ENCODE data around the gene MED27. TPM values are rescaled to one million over a fixed set of nuclear protein-coding genes. Genes with fewer than 3 reads are reported as not detected.

MED27 gene
- total and polyA plus RNA-seq, 2 of the 13 experiments (the other 11 are each of a cell fraction or from before 2014, with no cell fraction given) = 16.9 to 19.0 TPM

DNA sequence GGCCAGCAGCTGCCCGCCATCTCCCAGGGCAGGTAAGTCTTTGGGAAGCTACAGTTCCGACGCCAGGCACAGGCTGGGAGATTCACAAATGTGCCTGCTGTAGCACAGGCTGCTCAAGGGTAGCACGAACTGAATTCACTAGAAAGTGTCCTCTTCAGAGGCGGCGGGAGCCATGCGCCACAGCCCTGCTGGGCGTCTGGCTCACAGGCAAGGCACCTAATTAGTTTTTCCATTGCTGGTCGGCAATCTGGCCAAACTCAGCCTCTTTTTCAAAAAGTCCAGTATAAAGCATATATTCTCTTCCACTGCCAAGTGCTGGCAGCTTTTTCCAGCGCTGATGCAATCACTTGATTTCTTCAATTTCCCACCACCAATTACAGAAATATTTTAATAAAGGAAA, 210.9 kb downstream of the MED27 start (continued):
- TF ChIP-seq RERE (CRISPR knock-in tag; IDR thresholded peaks at IDR 0.05; ENCODE audit: low read depth) (no peak), ZNF724P (CRISPR knock-in tag; IDR thresholded peaks at IDR 0.05; ENCODE audit: borderline replicate concordance) (no peak), ZNF550 (CRISPR knock-in tag; IDR thresholded peaks at IDR 0.05; ENCODE audit: borderline replicate concordance) (no peak), ZNF547 (CRISPR knock-in tag; IDR thresholded peaks at IDR 0.05) (no peak), SALL1 (CRISPR knock-in tag; IDR thresholded peaks at IDR 0.05) (no peak), HNF4A (CRISPR knock-in tag; IDR thresholded peaks at IDR 0.05) (no peak), ZSCAN12 (CRISPR knock-in tag; IDR thresholded peaks at IDR 0.05) (no peak), HDAC2 (CRISPR knock-in tag; IDR thresholded peaks at IDR 0.05) (no peak), PATZ1 (CRISPR knock-in tag; IDR thresholded peaks at IDR 0.05) (no peak), NFKB2 (CRISPR knock-in tag; IDR thresholded peaks at IDR 0.05; ENCODE audit: borderline replicate concordance) (no peak), FLYWCH1 (CRISPR knock-in tag; IDR thresholded peaks at IDR 0.05) (no peak), ISX (CRISPR knock-in tag; conservative IDR thresholded peaks at IDR 0.05) (no peak), ZNF12 (CRISPR knock-in tag; IDR thresholded peaks at IDR 0.05) (no peak)
- TF ChIP-seq, protein P1, sequence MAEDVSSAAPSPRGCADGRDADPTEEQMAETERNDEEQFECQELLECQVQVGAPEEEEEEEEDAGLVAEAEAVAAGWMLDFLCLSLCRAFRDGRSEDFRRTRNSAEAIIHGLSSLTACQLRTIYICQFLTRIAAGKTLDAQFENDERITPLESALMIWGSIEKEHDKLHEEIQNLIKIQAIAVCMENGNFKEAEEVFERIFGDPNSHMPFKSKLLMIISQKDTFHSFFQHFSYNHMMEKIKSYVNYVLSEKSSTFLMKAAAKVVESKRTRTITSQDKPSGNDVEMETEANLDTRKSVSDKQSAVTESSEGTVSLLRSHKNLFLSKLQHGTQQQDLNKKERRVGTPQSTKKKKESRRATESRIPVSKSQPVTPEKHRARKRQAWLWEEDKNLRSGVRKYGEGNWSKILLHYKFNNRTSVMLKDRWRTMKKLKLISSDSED (CRISPR knock-in tag; IDR thresholded peaks at IDR 0.05) = no peak
